Measurements from ENCODE around the gene TMEM239. TPM values are rescaled to one million over a fixed set of nuclear protein-coding genes. Genes with fewer than 3 reads are reported as not detected.

Gene TMEM239
- total and polyA plus RNA-seq, 12 donors = 0.08 TPM; not detected in 11

GRCh38 chr20:2798095-2798805 is 17.9 kb upstream of the TMEM239 start:
- Histone ChIP-seq H3K27me3 (peaks cover 39% of the 10 kb centered on the region), H3K9me3 (replicated peaks in 1 of 3) (no peaks in the 10 kb centered on the region), H3K4me1 (replicated peaks in 1 of 2) (peaks cover 0 to 5% of the 10 kb centered on the region in 2 donors), H3K27ac (no peak overlapping the region), H3K4me3 (no peak overlapping the region), H3K36me3 (replicated peaks in 1 of 2) (no peaks in the 10 kb centered on the region)
- TF ChIP-seq POLR2A (IDR thresholded peaks at IDR 0.05) = no peak
- TF ChIP-seq, protein P1, sequence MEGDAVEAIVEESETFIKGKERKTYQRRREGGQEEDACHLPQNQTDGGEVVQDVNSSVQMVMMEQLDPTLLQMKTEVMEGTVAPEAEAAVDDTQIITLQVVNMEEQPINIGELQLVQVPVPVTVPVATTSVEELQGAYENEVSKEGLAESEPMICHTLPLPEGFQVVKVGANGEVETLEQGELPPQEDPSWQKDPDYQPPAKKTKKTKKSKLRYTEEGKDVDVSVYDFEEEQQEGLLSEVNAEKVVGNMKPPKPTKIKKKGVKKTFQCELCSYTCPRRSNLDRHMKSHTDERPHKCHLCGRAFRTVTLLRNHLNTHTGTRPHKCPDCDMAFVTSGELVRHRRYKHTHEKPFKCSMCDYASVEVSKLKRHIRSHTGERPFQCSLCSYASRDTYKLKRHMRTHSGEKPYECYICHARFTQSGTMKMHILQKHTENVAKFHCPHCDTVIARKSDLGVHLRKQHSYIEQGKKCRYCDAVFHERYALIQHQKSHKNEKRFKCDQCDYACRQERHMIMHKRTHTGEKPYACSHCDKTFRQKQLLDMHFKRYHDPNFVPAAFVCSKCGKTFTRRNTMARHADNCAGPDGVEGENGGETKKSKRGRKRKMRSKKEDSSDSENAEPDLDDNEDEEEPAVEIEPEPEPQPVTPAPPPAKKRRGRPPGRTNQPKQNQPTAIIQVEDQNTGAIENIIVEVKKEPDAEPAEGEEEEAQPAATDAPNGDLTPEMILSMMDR (IDR thresholded peaks at IDR 0.05) = no peak
- intact Hi-C loops (cut with DNase I) = no loop called here
- 85 to 92% (median 90%) methylated on average over 7 to 19 of the region's 19 CpGs for WGBS, 4 donors
- no peak for DNase-seq

DNA sequence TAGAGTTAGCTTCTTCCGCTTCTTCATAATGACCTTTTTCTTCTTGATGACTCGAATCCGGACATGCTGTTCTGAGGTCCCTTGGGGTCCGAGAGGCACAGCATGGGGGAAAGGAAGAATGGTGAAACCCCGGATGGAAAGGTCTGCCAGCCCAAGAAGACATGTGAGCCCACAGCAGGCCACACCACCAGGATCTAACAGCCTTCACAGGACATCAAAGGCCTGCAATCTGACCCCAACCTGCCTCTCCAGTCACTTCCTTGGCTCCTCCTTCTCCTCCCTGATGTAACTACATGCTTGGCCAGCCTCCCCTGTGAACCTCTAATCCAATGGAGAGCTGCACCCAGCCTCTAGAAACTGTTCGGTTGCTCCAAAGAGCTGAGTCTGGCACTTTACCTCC is 17.4 kb upstream of the TMEM239 start:
- Histone ChIP-seq H3K36me3 (replicated peaks in 1 of 2) (no peaks in the 10 kb centered on the region), H3K27me3 (peaks cover 39% of the 10 kb centered on the region), H3K9me3 (replicated peaks in 1 of 3) (no peaks in the 10 kb centered on the region), H3K4me1 (replicated peaks in 1 of 2) (peaks cover 0 to 5% of the 10 kb centered on the region in 2 donors), H3K4me3 (no peak overlapping the region), H3K27ac (no peak overlapping the region)
- WGBS, 4 donors = 77 to 92% (median 85%) methylated on average over 6 of the region's 6 CpGs
- intact Hi-C loops (cut with DNase I) = no loop called here
- TF ChIP-seq, protein P1 (IDR thresholded peaks at IDR 0.05) = no peak
- no peak for TF ChIP-seq POLR2A (IDR thresholded peaks at IDR 0.05)
- DNase-seq = no peak

DNA sequence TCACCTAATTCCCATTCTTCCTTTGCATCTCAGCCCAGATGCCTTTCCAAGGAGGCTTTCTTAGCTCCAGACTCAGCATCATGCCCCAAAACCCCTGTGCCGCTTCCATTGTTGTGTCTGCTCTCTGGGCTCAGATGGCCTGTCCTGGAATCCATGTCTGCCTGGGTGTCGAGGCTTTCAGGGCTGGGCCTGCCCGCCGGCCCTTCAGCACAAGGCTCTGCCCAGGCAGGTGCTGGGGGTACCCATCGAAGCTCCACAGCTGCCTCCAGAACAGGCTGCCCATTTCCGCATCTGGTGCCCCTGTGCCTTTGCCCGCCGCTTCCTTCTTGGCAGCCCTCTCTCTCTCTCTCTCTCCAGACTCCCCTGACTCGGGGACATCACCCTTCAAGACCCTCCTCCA is 16.9 kb upstream of the TMEM239 start:
- no peak for TF ChIP-seq POLR2A (IDR thresholded peaks at IDR 0.05)
- TF ChIP-seq, protein P1 (IDR thresholded peaks at IDR 0.05) = no peak
- Histone ChIP-seq H3K27me3 (peaks cover 39% of the 10 kb centered on the region), H3K4me3 (no peak overlapping the region), H3K4me1 (replicated peaks in 1 of 2) (peaks cover 0 to 5% of the 10 kb centered on the region in 2 donors), H3K9me3 (replicated peaks in 1 of 3) (no peaks in the 10 kb centered on the region), H3K27ac (no peak overlapping the region), H3K36me3 (replicated peaks in 1 of 2) (no peaks in the 10 kb centered on the region)
- intact Hi-C loops (cut with DNase I) = no loop called here
- WGBS, 4 donors = 51 to 61% (median 56%) methylated on average over 8 to 9 of the region's 9 CpGs
- no peak for DNase-seq

DNA sequence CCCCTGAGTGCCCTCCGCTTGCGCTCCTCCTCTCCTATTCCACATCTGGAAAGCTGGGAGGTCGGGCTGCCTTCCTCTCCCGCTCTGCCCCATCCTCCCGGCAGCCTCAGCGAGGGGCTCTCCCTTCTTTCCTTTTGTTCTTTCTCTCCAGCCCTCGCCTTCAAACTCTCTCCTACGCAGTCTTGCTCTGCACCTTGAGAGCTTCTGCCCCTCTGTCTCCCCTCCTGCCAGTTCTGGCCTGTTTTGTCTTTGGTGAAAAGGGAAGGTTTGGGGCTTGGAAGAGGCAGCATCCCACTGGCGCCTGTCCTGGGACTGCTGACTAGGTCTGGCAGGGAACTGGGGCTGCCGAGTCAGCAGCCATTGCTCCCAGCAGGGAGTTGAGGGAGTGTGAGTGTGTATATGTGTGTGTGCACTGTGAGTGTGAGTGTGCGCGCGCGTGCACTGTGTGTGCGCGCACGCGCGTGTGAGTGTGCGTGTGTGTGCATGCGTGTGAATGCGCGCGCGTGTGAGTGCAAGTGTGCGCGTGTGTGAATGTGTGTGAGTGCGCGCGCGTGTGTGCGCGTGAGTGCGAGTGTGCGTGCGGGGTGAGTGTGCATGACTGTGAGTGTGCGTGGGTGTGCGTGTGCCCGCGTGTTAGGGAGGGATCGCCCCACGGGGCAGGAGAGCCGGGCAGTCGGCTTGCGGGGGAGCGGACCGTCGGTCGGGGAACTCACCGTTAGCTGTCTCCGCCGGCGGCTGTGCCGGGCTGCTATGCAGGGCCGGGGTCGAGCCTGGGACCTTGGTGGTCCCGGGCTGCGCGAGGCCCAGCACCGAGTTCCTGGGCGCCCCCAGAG is 16.3 kb upstream of the TMEM239 start:
- intact Hi-C loops (cut with DNase I) = no loop called here
- Histone ChIP-seq H3K4me1 (replicated peaks in 1 of 2) (peaks cover 0 to 5% of the 10 kb centered on the region in 2 donors), H3K36me3 (replicated peaks in 1 of 2) (no peaks in the 10 kb centered on the region), H3K9me3 (replicated peaks in 1 of 3) (no peaks in the 10 kb centered on the region), H3K4me3 (peak overlapping the region in 1 of 4 donors; percentile 42), H3K27ac (no peak overlapping the region), H3K27me3 (peaks cover 39% of the 10 kb centered on the region)
- no peak for DNase-seq
- 3 to 10% (median 6%) methylated on average over 23 to 61 of the region's 61 CpGs for WGBS, 4 donors
- TF ChIP-seq, protein P1 (IDR thresholded peaks at IDR 0.05) = no peak
- no peak for TF ChIP-seq POLR2A (IDR thresholded peaks at IDR 0.05)

All from adrenal gland (tissue), 12 donors.